Skeletal muscle satellite cell (primary cell): ENCODE data around the gene MAGEC2. TPM values are rescaled to one million over a fixed set of nuclear protein-coding genes. Genes with fewer than 3 reads are reported as not detected.

ENCODE experiments used
- H3K27me3 ChIP-seq: 2 replicates; pipeline ENCODE4 v1.7.0; 2013; ENCODE audit warnings: low read length; ENCODE audit not compliant: control insufficient read depth, insufficient read depth
- H3K36me3 ChIP-seq: 2 replicates; pipeline ENCODE4 v1.7.0; 2013; ENCODE audit warnings: mild to moderate bottlenecking, control low read depth, low read length; ENCODE audit not compliant: insufficient read depth
- H3K4me1 ChIP-seq: 2 replicates; pipeline ENCODE4 v1.7.0; 2013; ENCODE audit warnings: low read length; ENCODE audit not compliant: control insufficient read depth, insufficient read depth
- H3K4me2 ChIP-seq: 2 replicates; pipeline ENCODE4 v1.7.0; 2013; ENCODE audit warnings: mild to moderate bottlenecking, low read length
- H3K4me3 ChIP-seq: 2 replicates; pipeline ENCODE4 v1.7.0; 2013; ENCODE audit warnings: low read length
- H3K9ac ChIP-seq: 2 replicates; pipeline ENCODE4 v1.7.0; 2013; ENCODE audit warnings: mild to moderate bottlenecking, low read depth, low read length, moderate library complexity
- H3K9me3 ChIP-seq: replicated peaks from 2 replicates; pipeline ENCODE4 v1.7.0; 2013; ENCODE audit warnings: mild to moderate bottlenecking, control low read depth, low read length
- total RNA-seq: library from RNA; depleted of rRNA; stranded (reverse); fragments of >200 nt; gene quantifications from 2 replicates; pipeline ENCODE4 v1.2.3, GENCODE V29; 2012; rRNA removed

MAGEC2 gene
- not detected in 2 replicates for total RNA-seq

- no peak within 1 kb of the TSS for H3K4me3 ChIP-seq
- H3K27me3 ChIP-seq = no peaks in the 10 kb centered on the region
- no peaks in the 10 kb centered on the region for H3K4me1 ChIP-seq
- H3K9me3 ChIP-seq = peaks cover 4% of the 10 kb centered on the region
- no peaks in the 10 kb centered on the region for H3K36me3 ChIP-seq
- H3K4me2 ChIP-seq = no peak within 1 kb of the TSS
- H3K9ac ChIP-seq = no peak within 1 kb of the TSS
Observed at GRCh38 chrX:142204522-142205433, at the start of gene MAGEC2. TSS of gene MAGEC2 (minus strand) at chrX:142205290. CDS start at chrX:142203987, 1,303 bp downstream.

- Histone ChIP-seq H3K27me3 (no peaks in the 10 kb centered on the region), H3K36me3 (no peaks in the 10 kb centered on the region), H3K4me3 (no peak overlapping the region), H3K4me2 (no peak overlapping the region), H3K4me1 (no peaks in the 10 kb centered on the region), H3K9me3 (peaks cover 3% of the 10 kb centered on the region), H3K9ac (no peak overlapping the region)
Observed at GRCh38 chrX:142251680-142252079, 46.6 kb upstream of the MAGEC2 start.

DNA sequence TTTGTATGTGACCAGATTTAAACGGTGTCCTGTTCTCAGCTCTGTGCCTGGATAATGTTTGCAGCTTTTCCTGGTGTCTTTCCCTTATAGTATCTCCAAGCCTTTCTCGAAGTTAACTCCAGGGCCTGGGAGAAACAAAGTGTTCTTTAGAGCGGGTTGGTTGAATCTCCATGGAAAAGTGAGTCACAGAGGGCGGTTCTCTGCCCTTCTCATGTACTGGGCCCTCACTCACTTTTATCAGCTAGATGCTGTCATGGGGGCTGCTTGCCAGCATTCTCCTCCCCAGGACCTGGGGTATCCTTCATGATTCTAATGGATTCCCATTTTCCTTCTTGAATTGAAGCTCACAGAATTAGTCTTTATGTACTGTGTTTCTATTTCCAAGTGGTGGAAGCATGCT lies 46.1 kb upstream of the MAGEC2 start:
- H3K9me3 ChIP-seq = peaks cover 3% of the 10 kb centered on the region
- no peak overlapping the region for H3K9ac ChIP-seq
- H3K36me3 ChIP-seq = no peaks in the 10 kb centered on the region
- H3K4me1 ChIP-seq = no peaks in the 10 kb centered on the region
- H3K4me3 ChIP-seq = no peak overlapping the region
- H3K4me2 ChIP-seq = no peak overlapping the region
- H3K27me3 ChIP-seq = no peaks in the 10 kb centered on the region

DNA sequence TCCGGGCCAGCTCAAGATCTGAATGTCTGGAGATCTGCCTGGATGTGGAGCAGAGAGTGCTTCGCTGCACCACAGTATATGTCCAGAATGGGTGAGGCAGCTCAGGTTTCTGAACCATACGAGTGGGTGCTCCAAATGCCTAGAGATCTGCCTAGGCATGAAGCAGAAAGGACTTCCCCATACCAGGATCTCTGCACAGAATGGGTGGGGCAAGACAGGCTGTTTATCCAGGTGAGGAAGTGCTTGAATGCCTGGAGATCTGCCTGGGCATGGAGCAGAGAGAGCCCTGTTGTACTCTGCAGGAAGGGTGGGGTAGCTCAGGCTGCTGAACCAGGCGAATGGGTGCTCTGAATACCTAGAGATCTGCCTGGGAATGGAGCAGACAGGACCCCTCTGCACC lies 45.4 kb upstream of the MAGEC2 start:
- peaks cover 4% of the 10 kb centered on the region for H3K9me3 ChIP-seq
- no peak overlapping the region for H3K4me3 ChIP-seq
- H3K27me3 ChIP-seq = no peaks in the 10 kb centered on the region
- no peak overlapping the region for H3K4me2 ChIP-seq
- no peaks in the 10 kb centered on the region for H3K4me1 ChIP-seq
- no peaks in the 10 kb centered on the region for H3K36me3 ChIP-seq
- no peak overlapping the region for H3K9ac ChIP-seq

DNA sequence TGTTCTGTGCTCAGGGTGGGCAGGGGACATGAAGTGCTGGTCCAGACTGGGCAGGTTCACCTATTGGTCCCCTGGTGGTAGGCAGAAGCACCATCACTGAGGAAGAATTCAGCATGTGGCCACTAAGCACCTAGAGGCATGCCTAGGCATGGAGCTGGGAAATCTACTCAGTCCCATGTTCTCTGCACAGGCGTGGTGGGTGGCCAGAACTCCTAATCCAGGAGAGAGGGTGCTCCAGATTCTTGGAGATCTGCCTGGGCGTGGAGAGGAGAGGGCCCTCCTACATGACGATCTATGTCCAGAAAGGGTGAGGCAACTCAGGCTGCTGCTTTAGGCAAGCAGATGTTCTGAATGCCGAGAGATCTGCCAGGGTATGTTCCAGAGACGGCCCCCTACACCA lies 44.6 kb upstream of the MAGEC2 start:
- Histone ChIP-seq H3K4me3 (no peak overlapping the region), H3K36me3 (no peaks in the 10 kb centered on the region), H3K4me2 (no peak overlapping the region), H3K4me1 (no peaks in the 10 kb centered on the region), H3K27me3 (no peaks in the 10 kb centered on the region), H3K9ac (no peak overlapping the region), H3K9me3 (peaks cover 9% of the 10 kb centered on the region)

DNA sequence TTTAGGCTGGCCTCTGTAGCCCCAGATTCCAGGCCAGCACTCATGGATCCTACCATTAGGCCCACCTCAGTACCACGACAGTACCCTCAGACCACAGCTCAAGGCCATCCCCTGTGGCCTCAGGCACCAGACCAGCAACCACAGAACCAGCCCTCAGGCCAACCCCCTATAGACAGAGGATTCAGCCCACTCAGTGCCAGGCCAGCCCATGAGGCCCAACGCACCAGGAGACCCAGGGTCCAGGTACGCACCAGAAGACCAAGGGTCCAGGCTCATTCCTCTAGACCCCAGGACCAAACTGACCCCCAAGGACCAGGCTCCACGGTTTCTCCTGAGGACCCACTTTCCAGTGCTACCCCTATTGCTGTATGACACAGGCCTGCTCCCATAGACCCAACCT lies 39.5 kb upstream of the MAGEC2 start:
- Histone ChIP-seq H3K36me3 (no peaks in the 10 kb centered on the region), H3K4me3 (no peak overlapping the region)

GRCh38 chrX:142238536-142238935 lies 33.4 kb upstream of the MAGEC2 start:
- no peaks in the 10 kb centered on the region for H3K27me3 ChIP-seq
- no peaks in the 10 kb centered on the region for H3K9me3 ChIP-seq
- H3K4me1 ChIP-seq = no peaks in the 10 kb centered on the region
- no peaks in the 10 kb centered on the region for H3K36me3 ChIP-seq
- no peak overlapping the region for H3K4me2 ChIP-seq
- H3K4me3 ChIP-seq = no peak overlapping the region
- no peak overlapping the region for H3K9ac ChIP-seq

More for the DNA sequence above, 39.5 kb upstream of the MAGEC2 start:
- Histone ChIP-seq H3K4me2 (no peak overlapping the region), H3K9me3 (peaks cover 12% of the 10 kb centered on the region), H3K4me1 (no peaks in the 10 kb centered on the region), H3K27me3 (no peaks in the 10 kb centered on the region), H3K9ac (no peak overlapping the region)

GRCh38 chrX:142233400-142233799 lies 28.3 kb upstream of the MAGEC2 start:
- no peak overlapping the region for H3K4me3 ChIP-seq
- H3K4me2 ChIP-seq = no peak overlapping the region
- no peak overlapping the region for H3K9ac ChIP-seq
- no peaks in the 10 kb centered on the region for H3K27me3 ChIP-seq
- no peaks in the 10 kb centered on the region for H3K36me3 ChIP-seq
- no peaks in the 10 kb centered on the region for H3K9me3 ChIP-seq
- H3K4me1 ChIP-seq = no peaks in the 10 kb centered on the region

DNA sequence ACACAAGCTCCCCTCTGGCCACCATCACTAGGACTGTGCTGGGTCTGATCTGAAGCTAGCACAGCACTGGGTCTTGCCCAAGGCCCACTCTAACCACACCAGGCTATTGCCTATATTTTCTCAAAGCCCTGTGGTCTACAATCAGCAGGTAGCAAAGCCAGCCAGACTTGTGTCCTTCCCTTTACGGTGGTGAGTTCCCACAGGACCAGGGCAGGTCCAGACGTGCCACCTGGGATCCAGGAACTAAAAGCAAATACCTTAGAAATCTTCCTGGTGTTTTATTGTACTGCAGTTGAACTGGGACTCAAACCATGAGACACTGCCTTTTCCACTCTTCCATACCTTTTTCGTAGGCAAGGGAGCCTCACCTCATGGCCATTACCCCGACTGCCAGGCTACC lies 9.0 kb upstream of the MAGEC2 start:
- H3K27me3 ChIP-seq = no peaks in the 10 kb centered on the region
- H3K4me1 ChIP-seq = no peaks in the 10 kb centered on the region
- H3K4me2 ChIP-seq = no peak overlapping the region
- no peak overlapping the region for H3K4me3 ChIP-seq
- H3K9me3 ChIP-seq = peaks cover 12% of the 10 kb centered on the region
- H3K9ac ChIP-seq = no peak overlapping the region
- H3K36me3 ChIP-seq = no peaks in the 10 kb centered on the region

GRCh38 chrX:142201113-142201512 lies 4.0 kb downstream of the MAGEC2 start:
- Histone ChIP-seq H3K4me3 (no peak overlapping the region), H3K36me3 (no peaks in the 10 kb centered on the region), H3K9ac (no peak overlapping the region), H3K4me2 (no peak overlapping the region), H3K4me1 (no peaks in the 10 kb centered on the region), H3K9me3 (peaks cover 8% of the 10 kb centered on the region), H3K27me3 (no peaks in the 10 kb centered on the region)

- no peak overlapping the region for H3K4me3 ChIP-seq
- no peaks in the 10 kb centered on the region for H3K36me3 ChIP-seq
- H3K4me1 ChIP-seq = no peaks in the 10 kb centered on the region
- H3K27me3 ChIP-seq = no peaks in the 10 kb centered on the region
- H3K9me3 ChIP-seq = no peaks in the 10 kb centered on the region
- no peak overlapping the region for H3K9ac ChIP-seq
- no peak overlapping the region for H3K4me2 ChIP-seq
Observed at GRCh38 chrX:142186103-142186502, 19.0 kb downstream of the MAGEC2 start.
